Coronary artery (tissue), 2 donors: ENCODE results near the gene SFT2D1.

ENCODE experiments used
- DNase-seq: peaks from one replicate; pipeline ENCODE4 v3.0.0-alpha.2; 2017; ENCODE audit warnings: low spot score
- H3K27ac ChIP-seq, 2 donors: fragments of 200-600 bp; sonication (generic); one replicate each; pipeline ENCODE4 v1.5.1; 2016 to 2019
- H3K4me3 ChIP-seq: fragments of 200-600 bp; sonication (generic); 2 replicates; pipeline ENCODE4 v1.5.1; 2016; ENCODE audit warnings: mild to moderate bottlenecking, moderate library complexity
- TF ChIP-seq, protein P1 (sequence below): fragments of 200-600 bp; sonication (generic); IDR thresholded peaks from one replicate; pipeline ENCODE4 v1.5.1; 2019; ENCODE audit warnings: antibody characterized with exemption

Gene SFT2D1

GRCh38 chr6:166312832-166313231 lies 29.5 kb downstream of the SFT2D1 start:
- TF ChIP-seq, protein P1, sequence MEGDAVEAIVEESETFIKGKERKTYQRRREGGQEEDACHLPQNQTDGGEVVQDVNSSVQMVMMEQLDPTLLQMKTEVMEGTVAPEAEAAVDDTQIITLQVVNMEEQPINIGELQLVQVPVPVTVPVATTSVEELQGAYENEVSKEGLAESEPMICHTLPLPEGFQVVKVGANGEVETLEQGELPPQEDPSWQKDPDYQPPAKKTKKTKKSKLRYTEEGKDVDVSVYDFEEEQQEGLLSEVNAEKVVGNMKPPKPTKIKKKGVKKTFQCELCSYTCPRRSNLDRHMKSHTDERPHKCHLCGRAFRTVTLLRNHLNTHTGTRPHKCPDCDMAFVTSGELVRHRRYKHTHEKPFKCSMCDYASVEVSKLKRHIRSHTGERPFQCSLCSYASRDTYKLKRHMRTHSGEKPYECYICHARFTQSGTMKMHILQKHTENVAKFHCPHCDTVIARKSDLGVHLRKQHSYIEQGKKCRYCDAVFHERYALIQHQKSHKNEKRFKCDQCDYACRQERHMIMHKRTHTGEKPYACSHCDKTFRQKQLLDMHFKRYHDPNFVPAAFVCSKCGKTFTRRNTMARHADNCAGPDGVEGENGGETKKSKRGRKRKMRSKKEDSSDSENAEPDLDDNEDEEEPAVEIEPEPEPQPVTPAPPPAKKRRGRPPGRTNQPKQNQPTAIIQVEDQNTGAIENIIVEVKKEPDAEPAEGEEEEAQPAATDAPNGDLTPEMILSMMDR, result no peak
- no peak overlapping the region for H3K4me3 ChIP-seq
- no peak overlapping the region for H3K27ac ChIP-seq
- no peak for DNase-seq

DNA sequence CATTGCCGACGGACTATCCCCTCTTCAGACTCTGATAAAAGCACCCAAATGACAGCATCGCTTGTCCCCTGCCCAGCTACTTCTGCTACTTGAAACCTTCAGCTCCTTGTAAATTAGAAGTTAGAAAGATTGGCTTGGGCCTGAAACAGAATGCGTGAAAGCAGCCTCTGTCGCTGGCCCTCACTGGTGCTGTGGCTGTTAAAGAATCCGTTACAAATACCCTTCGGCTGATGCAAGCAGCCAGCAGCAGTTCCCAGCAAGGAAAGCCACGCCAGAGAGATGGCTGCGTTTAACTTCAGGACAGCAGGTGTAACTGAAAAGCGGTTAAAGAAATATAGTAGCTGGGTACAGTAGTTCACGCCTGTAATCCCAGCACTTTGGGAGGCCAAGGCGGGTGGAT lies 31.7 kb downstream of the SFT2D1 start:
- no peak overlapping the region for H3K27ac ChIP-seq
- peak; percentile 31 for DNase-seq
- H3K4me3 ChIP-seq, result no peak overlapping the region
- TF ChIP-seq, protein P1, result no peak

DNA sequence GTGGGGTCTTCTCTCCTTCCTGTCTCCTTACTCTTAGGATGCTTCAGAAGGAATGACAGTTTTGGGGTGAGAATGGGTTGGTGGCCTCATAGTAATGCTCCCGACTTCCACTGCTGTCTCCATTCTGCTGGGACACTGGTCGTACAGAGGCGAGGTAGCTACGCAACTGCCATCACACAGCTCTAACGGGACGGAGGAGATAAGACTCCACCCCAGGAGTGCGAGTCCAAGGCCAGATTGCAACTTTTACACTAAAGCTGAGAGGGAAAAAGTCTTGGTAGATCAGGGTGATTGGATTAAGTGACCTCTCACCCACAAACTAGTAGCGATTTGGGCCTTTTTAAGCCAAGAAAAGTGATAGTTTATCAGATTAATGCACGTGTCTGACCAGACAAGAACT lies 32.4 kb downstream of the SFT2D1 start:
- H3K27ac ChIP-seq, result no peak overlapping the region
- H3K4me3 ChIP-seq, result no peak overlapping the region
- TF ChIP-seq, protein P1, result no peak
- no peak for DNase-seq

- H3K27ac ChIP-seq, result no peak overlapping the region
- TF ChIP-seq, protein P1, result no peak
- peak overlapping the region; percentile 77 for H3K4me3 ChIP-seq
- DNase-seq, result no peak
These were observed 33.4 kb downstream of the SFT2D1 start for GRCh38 chr6:166308769-166309589.

DNA sequence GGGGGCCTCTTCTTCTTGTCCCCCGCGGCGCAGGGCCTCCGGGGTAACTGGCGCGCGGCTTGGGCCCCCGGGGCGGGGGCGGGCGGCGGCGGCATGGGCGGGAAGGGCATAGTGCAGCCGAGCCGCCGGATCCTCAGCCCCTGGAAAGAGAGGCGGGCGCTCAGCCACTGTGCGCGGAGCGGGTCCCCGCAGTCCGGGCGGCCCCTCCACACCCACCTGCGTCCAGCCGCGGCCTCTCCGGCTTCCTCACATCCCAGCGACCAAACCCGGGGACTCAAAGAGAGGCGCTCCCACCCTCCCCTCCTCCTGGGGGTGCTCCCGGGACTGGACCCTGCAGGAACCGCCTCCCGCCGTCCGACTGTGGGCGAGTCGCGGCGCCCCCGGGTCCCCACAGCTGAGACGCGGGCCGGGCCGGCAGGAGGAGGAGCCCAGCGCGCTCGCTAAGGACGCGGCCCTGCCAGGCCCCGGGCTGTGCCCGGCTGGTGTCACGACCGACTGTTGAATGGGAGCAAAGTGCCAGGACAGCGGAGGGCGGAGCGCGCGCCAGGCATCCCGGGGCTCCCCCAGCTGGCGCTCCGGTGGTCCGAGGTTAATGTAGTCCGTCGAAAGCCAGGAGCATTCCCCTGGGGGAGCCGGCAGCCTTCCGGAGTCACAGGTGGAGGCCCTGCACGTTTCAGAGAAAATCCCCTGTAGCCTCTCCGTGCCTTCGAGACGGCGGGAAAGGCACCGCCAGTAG lies 34.1 kb downstream of the SFT2D1 start, which contains the start of gene PRR18:
Gene PRR18 (minus strand): TSS at position 360 of the 736 bp plus-strand sequence. CDS start 250 bp downstream, at position 110.
- no peak for DNase-seq
- H3K27ac ChIP-seq, result no peak within 1 kb of the TSS
- H3K4me3 ChIP-seq, result peak within 1 kb of the TSS; percentile 77
- TF ChIP-seq, protein P1, result no peak

GRCh38 chr6:166307082-166308032 lies 35.0 kb downstream of the SFT2D1 start:
- no peak overlapping the region for H3K27ac ChIP-seq
- TF ChIP-seq, protein P1, result no peak
- no peak for DNase-seq

More at GRCh38 chr6:166307082-166308032, 35.0 kb downstream of the SFT2D1 start:
- H3K4me3 ChIP-seq, result peak overlapping the region; percentile 77
